Neutrophil (primary cell): Measurements from ENCODE around the gene FOXK2.

Experiments
- H3K27ac ChIP-seq: fragments of 200-600 bp; sonication (generic); 2 replicates; pipeline ENCODE4 v1.5.1; 2016; ENCODE audit warnings: mild to moderate bottlenecking, moderate library complexity
- H3K27me3 ChIP-seq: fragments of 200-600 bp; sonication (generic); 2 replicates; pipeline ENCODE4 v1.6.0; 2016; ENCODE audit warnings: mild to moderate bottlenecking
- H3K36me3 ChIP-seq: fragments of 200-600 bp; sonication (generic); 2 replicates; pipeline ENCODE4 v1.5.1; 2017
- H3K4me1 ChIP-seq, 2 experiments: fragments of 200-600 bp in 1 of 2; sonication (generic) in 1 of 2; 1 replicate in 1 of 2; 2 replicates in 1 of 2; pipeline versions ENCODE4 v1.5.1 to v1.6.1; 2013 to 2016; ENCODE audit warnings: low read depth in 1 of 2, low read length in 1 of 2, mild to moderate bottlenecking in 1 of 2, moderate library complexity in 1 of 2; ENCODE audit not compliant: control insufficient read depth in 1 of 2, insufficient read depth in 1 of 2
- H3K4me3 ChIP-seq, 2 experiments: fragments of 200-600 bp in 1 of 2; sonication (generic) in 1 of 2; 1 replicate in 1 of 2; 2 replicates in 1 of 2; pipeline ENCODE4 v1.5.1; 2013 to 2016; ENCODE audit warnings: low read depth in 1 of 2, low read length in 1 of 2, mild to moderate bottlenecking in 1 of 2, moderate library complexity in 1 of 2
- H3K9me3 ChIP-seq: fragments of 200-600 bp; sonication (generic); 2 replicates; pipeline ENCODE4 v1.5.1; 2016
- CTCF ChIP-seq: fragments of 200-600 bp; sonication (generic); IDR thresholded peaks from 2 replicates; pipeline ENCODE4 v1.5.1; 2016; ENCODE audit warnings: antibody characterized with exemption

The FOXK2 gene

GRCh38 chr17:82487910-82488309, 31.6 kb upstream of the FOXK2 start:
- no peaks in the 10 kb centered on the region for H3K27me3 ChIP-seq
- H3K4me1 ChIP-seq = no peaks in the 10 kb centered on the region
- no peak overlapping the region for H3K27ac ChIP-seq
- no peaks in the 10 kb centered on the region for H3K9me3 ChIP-seq
- TF ChIP-seq CTCF = no peak
- H3K36me3 ChIP-seq = peaks cover 80% of the 10 kb centered on the region
- no peak overlapping the region for H3K4me3 ChIP-seq

GRCh38 chr17:82489117-82489516, 30.4 kb upstream of the FOXK2 start:
- Histone ChIP-seq H3K9me3 (no peaks in the 10 kb centered on the region), H3K4me3 (no peak overlapping the region), H3K27ac (peak overlapping the region; percentile 52), H3K36me3 (peaks cover 68% of the 10 kb centered on the region), H3K4me1 (no peaks in the 10 kb centered on the region), H3K27me3 (no peaks in the 10 kb centered on the region)
- TF ChIP-seq CTCF = no peak

- Histone ChIP-seq H3K9me3 (no peaks in the 10 kb centered on the region), H3K4me1 (peaks cover 0 to 4% of the 10 kb centered on the region in 2 experiments), H3K27ac (no peak overlapping the region), H3K27me3 (no peaks in the 10 kb centered on the region), H3K36me3 (peaks cover 59% of the 10 kb centered on the region), H3K4me3 (no peak overlapping the region)
- no peak for TF ChIP-seq CTCF
Measured at GRCh38 chr17:82489851-82490511, 29.6 kb upstream of the FOXK2 start.

- Histone ChIP-seq H3K4me3 (no peak overlapping the region), H3K36me3 (peaks cover 52% of the 10 kb centered on the region), H3K4me1 (peaks cover 0 to 4% of the 10 kb centered on the region in 2 experiments), H3K27ac (no peak overlapping the region), H3K27me3 (no peaks in the 10 kb centered on the region), H3K9me3 (no peaks in the 10 kb centered on the region)
- no peak for TF ChIP-seq CTCF
Measured at GRCh38 chr17:82490512-82491195, 28.9 kb upstream of the FOXK2 start.

- TF ChIP-seq CTCF = no peak
- Histone ChIP-seq H3K36me3 (peaks cover 47% of the 10 kb centered on the region), H3K27me3 (no peaks in the 10 kb centered on the region), H3K27ac (no peak overlapping the region), H3K4me3 (no peak overlapping the region), H3K9me3 (no peaks in the 10 kb centered on the region), H3K4me1 (peaks cover 0 to 4% of the 10 kb centered on the region in 2 experiments)
Measured at GRCh38 chr17:82491196-82491530, 28.4 kb upstream of the FOXK2 start.
